Activated T-cell treated with anti-CD3 and anti-CD28 coated beads for 4 hours (primary cell): ENCODE results near the gene DIS3L2.
A peak's percentile ranks its signal among the peaks of the same experiment; 100 is the strongest.
"Not testable (repeated sequence)": the region's sequence is repeated elsewhere in the genome, so short reads cannot be mapped to it uniquely, and the experiment has no call there.

ENCODE experiments used
- DNase-seq: peaks from one replicate; pipeline ENCODE4 v3.0.0-alpha.2; 2020

DIS3L2 gene

GRCh38 chr2:232327105-232328031 lies 365.9 kb downstream of the DIS3L2 start:
- peak; percentile 80 for DNase-seq

- DNase-seq: no peak
Observed at GRCh38 chr2:232328032-232328422, 366.5 kb downstream of the DIS3L2 start.

GRCh38 chr2:232328516-232329460 lies 367.3 kb downstream of the DIS3L2 start:
- no peak for DNase-seq

- no peak for DNase-seq
Observed at GRCh38 chr2:232329716-232330067, 368.2 kb downstream of the DIS3L2 start.

- no peak for DNase-seq
Observed at GRCh38 chr2:232330068-232330999, 368.8 kb downstream of the DIS3L2 start.

GRCh38 chr2:232331061-232331460 lies 369.5 kb downstream of the DIS3L2 start:
- not testable (repeated sequence) for DNase-seq

- DNase-seq: not testable (repeated sequence)
Observed at GRCh38 chr2:232331641-232332040, 370.1 kb downstream of the DIS3L2 start.

- DNase-seq: not testable (repeated sequence)
Observed at GRCh38 chr2:232332244-232332939, 370.9 kb downstream of the DIS3L2 start.

GRCh38 chr2:232332940-232333259 lies 371.4 kb downstream of the DIS3L2 start:
- DNase-seq: no peak

- no peak for DNase-seq
Observed at GRCh38 chr2:232333361-232334135, 372.0 kb downstream of the DIS3L2 start.

GRCh38 chr2:232334136-232334884 lies 372.8 kb downstream of the DIS3L2 start:
- not testable (repeated sequence) for DNase-seq

GRCh38 chr2:232334885-232335205 lies 373.3 kb downstream of the DIS3L2 start:
- not testable (repeated sequence) for DNase-seq

- DNase-seq: not testable (repeated sequence)
Observed at GRCh38 chr2:232335206-232335858, 373.8 kb downstream of the DIS3L2 start.

GRCh38 chr2:232335859-232336215 lies 374.3 kb downstream of the DIS3L2 start:
- DNase-seq: no peak

GRCh38 chr2:232336241-232336736 lies 374.8 kb downstream of the DIS3L2 start:
- no peak for DNase-seq

GRCh38 chr2:232336981-232337720 lies 375.6 kb downstream of the DIS3L2 start:
- no peak for DNase-seq

GRCh38 chr2:232338094-232338758 lies 376.7 kb downstream of the DIS3L2 start:
- DNase-seq: not testable (repeated sequence)

GRCh38 chr2:232338759-232339106 lies 377.2 kb downstream of the DIS3L2 start:
- DNase-seq: no peak
